HFF-Myc (cell line): ENCODE results near the gene JPH3.

Source experiments
- DNase-seq: peaks from one replicate; pipeline ENCODE4 v3.0.0-alpha.2; 2011; ENCODE audit warnings: low read depth; ENCODE audit errors: extremely low read depth
- H3K4me3 ChIP-seq: replicated peaks from 2 replicates; pipeline ENCODE4 v1.5.1; 2011; ENCODE audit warnings: low read depth, mild to moderate bottlenecking, control low read depth, low read length
- TF ChIP-seq, protein P1 (sequence below): IDR thresholded peaks from 2 replicates; pipeline ENCODE4 v1.5.1; 2012; ENCODE audit warnings: mild to moderate bottlenecking, low read depth, low read length, control low read depth; ENCODE audit errors: missing control alignments

The JPH3 gene

DNA sequence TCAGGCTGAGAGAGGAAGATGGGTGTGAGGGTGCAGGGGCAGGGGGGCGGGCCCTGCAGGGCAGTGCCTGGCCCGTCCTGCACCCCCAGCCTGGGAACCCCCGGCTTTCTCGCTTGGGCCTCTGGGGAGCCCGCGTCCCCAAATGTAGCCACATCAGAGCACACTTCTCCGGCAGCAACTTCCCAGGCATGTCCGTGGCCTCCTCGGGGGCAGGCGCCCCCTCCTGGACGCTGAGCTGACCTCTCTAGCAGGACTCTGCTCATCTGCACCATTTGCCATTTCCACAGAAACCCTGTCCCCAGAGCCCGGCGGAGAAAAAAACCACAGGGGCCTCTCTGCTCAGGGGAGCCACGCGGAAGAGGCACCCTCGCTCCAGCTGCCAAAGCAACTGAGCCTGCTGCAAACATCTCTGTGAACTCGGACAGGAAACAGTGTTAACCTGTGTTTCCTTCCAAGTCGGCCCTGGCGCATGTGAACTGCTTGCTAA lies 100.1 kb downstream of the JPH3 start:
- DNase-seq = no peak
- H3K4me3 ChIP-seq = no peak overlapping the region
- TF ChIP-seq, protein P1, sequence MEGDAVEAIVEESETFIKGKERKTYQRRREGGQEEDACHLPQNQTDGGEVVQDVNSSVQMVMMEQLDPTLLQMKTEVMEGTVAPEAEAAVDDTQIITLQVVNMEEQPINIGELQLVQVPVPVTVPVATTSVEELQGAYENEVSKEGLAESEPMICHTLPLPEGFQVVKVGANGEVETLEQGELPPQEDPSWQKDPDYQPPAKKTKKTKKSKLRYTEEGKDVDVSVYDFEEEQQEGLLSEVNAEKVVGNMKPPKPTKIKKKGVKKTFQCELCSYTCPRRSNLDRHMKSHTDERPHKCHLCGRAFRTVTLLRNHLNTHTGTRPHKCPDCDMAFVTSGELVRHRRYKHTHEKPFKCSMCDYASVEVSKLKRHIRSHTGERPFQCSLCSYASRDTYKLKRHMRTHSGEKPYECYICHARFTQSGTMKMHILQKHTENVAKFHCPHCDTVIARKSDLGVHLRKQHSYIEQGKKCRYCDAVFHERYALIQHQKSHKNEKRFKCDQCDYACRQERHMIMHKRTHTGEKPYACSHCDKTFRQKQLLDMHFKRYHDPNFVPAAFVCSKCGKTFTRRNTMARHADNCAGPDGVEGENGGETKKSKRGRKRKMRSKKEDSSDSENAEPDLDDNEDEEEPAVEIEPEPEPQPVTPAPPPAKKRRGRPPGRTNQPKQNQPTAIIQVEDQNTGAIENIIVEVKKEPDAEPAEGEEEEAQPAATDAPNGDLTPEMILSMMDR = peak; percentile 61

DNA sequence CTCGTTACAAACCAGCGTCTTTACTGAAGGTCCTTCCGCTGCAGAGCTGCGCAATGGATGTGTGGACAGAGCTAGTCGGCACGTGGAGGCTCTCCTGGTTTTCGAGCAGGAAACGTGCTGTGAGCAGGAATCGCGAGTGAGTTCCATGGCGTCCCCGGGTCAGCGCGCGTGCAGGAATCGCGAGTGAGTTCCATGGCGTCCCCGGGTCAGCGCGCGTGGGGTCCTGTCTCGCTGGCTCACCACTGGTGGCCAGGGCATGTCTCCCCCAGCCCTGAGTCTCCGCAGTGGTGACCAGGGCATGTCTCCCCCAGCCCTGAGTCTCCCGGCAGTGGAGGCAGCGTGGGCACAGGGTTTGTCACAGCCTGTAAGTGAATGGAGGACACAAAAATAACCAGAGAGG lies 100.8 kb downstream of the JPH3 start:
- no peak for DNase-seq
- TF ChIP-seq, protein P1 = no peak
- H3K4me3 ChIP-seq = no peak overlapping the region

DNA sequence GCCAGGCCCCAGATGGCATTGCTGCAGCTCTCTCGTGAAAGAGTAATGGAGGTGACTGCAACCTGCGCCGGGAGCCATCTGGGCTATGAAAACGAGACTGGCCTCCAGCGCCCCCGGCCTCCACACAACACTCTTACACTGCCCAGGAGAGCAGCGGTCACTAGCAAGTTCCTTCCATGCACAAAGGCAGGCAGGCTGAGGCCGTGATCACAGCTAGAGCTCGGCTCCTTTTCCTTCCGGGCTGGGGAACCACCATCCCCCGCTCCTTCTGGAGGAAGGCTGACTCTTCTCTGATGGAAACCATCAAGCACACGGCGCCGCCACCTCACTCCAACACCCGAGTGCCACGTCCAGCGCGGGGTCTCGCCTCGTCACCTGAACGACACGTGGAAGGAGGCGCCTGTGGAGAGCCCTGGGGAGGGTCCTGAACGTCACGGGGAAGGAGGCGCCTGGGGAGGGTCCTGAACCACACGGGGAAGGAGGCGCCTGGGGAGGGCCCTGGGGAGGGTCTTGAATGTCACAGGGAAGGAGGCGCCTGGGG lies 101.6 kb downstream of the JPH3 start:
- no peak for DNase-seq
- TF ChIP-seq, protein P1 = no peak
- no peak overlapping the region for H3K4me3 ChIP-seq

DNA sequence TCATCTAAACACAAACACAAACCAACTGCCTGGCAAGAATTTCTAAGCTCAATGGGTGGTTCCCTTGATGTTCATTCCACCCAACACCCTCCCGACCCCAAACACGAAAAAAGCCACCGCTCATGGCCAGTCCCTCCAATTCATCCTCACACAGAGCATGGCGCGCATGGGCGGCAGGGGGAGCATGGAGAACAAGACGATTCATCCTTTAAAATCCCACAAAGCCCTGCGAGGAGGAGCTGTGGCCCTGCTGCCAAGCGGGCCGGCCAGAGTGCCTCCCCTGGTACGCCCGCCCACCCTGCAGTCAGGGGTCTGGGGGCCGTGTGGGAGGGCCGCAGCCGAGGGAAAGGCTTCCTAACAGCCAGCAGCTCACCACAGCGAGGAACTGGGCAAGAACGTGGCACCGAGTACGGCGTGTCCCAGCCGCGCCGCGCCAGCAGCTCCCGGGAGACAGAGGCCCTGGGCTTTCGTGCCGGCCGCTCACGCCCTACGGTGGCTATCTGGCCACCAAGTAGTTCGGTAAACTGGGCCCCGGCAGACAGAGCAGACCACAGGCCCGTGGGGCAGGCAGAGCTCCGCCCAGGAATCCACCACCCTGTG lies 102.5 kb downstream of the JPH3 start:
- DNase-seq = no peak
- H3K4me3 ChIP-seq = no peak overlapping the region
- TF ChIP-seq, protein P1 = no peak

DNA sequence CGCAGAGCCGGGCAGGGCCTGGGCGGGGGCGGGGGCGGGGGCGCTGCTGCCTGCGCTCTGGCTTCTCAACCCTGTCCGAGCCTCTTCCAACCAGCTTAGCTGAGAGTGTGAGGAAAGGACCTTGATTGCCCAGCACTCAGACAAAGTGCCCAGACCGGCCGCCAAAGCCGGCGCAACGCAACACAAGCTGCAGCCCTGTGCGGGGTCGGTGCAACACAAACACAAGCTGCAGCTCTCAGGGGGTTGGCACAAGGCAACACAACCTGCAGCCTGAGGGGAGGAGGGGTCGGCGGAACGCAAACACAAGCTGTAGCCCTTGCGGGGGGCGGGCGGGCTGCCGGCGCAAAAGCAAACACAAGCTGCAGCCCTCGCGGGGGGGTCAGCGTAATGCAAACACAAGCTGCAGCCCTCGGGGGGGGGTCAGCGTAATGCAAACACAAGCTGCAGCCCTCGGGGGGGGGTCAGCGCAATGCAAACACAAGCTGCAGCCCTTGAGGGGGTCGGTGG lies 103.5 kb downstream of the JPH3 start:
- H3K4me3 ChIP-seq = no peak overlapping the region
- TF ChIP-seq, protein P1 = no peak
- DNase-seq = no peak

DNA sequence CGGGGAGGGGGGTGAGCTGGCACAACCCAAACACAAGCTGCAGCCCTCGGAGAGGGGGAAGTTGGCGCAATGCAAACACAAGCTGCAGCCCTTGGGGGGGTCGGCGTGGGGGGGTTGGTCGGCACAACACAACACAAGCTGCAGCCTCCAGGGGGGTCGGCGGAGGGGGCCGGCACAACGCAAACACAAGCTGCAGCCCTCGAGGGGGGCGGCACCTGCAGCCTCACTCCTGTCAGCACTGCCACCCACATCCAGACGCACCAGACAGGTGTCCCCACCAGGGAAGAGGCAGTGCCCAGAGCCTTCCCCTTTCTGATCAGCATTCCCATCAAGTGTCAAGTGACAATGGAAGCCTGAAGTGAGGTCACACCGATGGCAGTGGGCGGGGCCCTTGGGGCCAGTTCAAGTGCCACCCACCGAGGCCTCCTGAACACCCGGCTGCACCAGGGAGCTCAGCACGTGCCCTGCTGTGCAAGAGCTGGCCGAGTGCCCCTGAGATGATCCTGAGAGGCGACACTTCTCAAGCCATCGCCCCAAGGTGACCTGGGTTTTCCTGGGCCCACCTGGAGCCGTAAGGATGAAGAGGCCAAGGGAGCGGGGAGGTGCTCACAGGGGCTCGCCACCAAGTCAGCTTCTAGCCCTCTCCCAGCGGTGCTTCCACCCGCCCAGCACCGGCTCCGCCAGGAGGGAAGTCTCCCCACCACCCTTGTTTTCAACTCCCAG lies 104.1 kb downstream of the JPH3 start:
- TF ChIP-seq, protein P1 = no peak
- H3K4me3 ChIP-seq = no peak overlapping the region
- DNase-seq = no peak
